Transverse colon (tissue), 4 donors: ENCODE data around the gene MEGF8. TPM values are rescaled to one million over a fixed set of nuclear protein-coding genes. Genes with fewer than 3 reads are reported as not detected.

Experiments
- DNase-seq: peaks from one replicate; pipeline ENCODE4 v3.0.0-alpha.2; 2019
- H3K27ac ChIP-seq, 4 donors: fragments of 200-600 bp; sonication (generic); 2 replicates each; pipeline ENCODE4 v1.5.1; 2016 to 2018; ENCODE audit warnings: inconsistent platforms in 4 of 4
- H3K27me3 ChIP-seq: fragments of 200-600 bp; sonication (generic); 2 replicates; pipeline ENCODE4 v1.5.1; 2017; ENCODE audit warnings: inconsistent platforms
- H3K36me3 ChIP-seq, 4 donors: fragments of 200-600 bp; sonication (generic); 2 replicates each; pipeline ENCODE4 v1.5.1; 2017 to 2019; ENCODE audit warnings: inconsistent platforms in 4 of 4
- H3K4me1 ChIP-seq, 4 donors: fragments of 200-600 bp; sonication (generic); 2 replicates each; pipeline ENCODE4 v1.5.1; 2017 to 2020; ENCODE audit warnings: inconsistent platforms in 4 of 4
- H3K4me3 ChIP-seq, 4 donors: fragments of 200-600 bp; sonication (generic); 1 replicate in 1 of 4; 2 replicates in 3 of 4; pipeline versions ENCODE4 v1.5.1 to v1.6.1; 2017 to 2019; ENCODE audit warnings: inconsistent platforms in 4 of 4
- H3K9me3 ChIP-seq, 2 donors: fragments of 200-600 bp; sonication (generic); 2 replicates each; pipeline ENCODE4 v1.5.1; 2017 to 2019; ENCODE audit warnings: inconsistent platforms in 2 of 2
- EP300 ChIP-seq: sonication (generic); formaldehyde crosslinking; IDR thresholded peaks from one replicate; pipeline ENCODE4 v1.6.1; 2017; ENCODE audit warnings: antibody characterized with exemption, low read depth
- POLR2A ChIP-seq: fragments of 450-650 bp; IDR thresholded peaks from one replicate; pipeline ENCODE4 v1.6.1; 2016; ENCODE audit warnings: antibody characterized with exemption, mild to moderate bottlenecking, moderate library complexity
- POLR2AphosphoS5 ChIP-seq, 3 donors: sonication (generic); formaldehyde crosslinking; IDR thresholded peaks; one replicate each; pipeline ENCODE4 v1.6.1; 2016; ENCODE audit warnings: antibody characterized with exemption in 3 of 3
- WGBS, 2 donors: methylation state at CpG; one replicate each; pipeline ENCODE4 v1.1.5; 2018; ENCODE audit warnings: low coverage in 1 of 2; 5-methylcytosine and 5-hydroxymethylcytosine counted together
- in situ Hi-C, 4 donors: fragments of 200-750 bp; cut with MboI; loops; one replicate each; pipeline versions ENCODE4 v1.15.0 to v1.15.1; 2017; ENCODE audit warnings: low sequenced_read_pairs in 3 of 4, low pct_ligation_motif_present in 1 of 4, low pct_unique_long_range_greater_than_20kb in 1 of 4
- intact Hi-C: fragments of 100-400 bp; cut with DNase I; formaldehyde crosslinking; loops from one replicate; pipeline ENCODE4 v1.15.1; 2023; ENCODE audit warnings: low total_unique reads
- total RNA-seq, 4 donors: library from RNA; depleted of rRNA; stranded (reverse); fragments of >200 nt; gene quantifications; one replicate each; pipeline ENCODE4 v1.1.0, GENCODE V29; 2016
- TF ChIP-seq, protein P1 (sequence below), 5 experiments: fragments of 200-600 bp in 3 of 5; fragments of 450-650 bp in 2 of 5; sonication (generic) in 3 of 5; IDR thresholded peaks; 1 replicate in 2 of 5; 2 replicates in 3 of 5; pipeline ENCODE4 v1.5.1; 2016 to 2017; ENCODE audit warnings: antibody characterized with exemption in 5 of 5, inconsistent platforms in 3 of 5, mild to moderate bottlenecking in 2 of 5, moderate library complexity in 1 of 5

Gene MEGF8
- total RNA-seq, 4 donors from 2014 or later: 15.3 to 40.4 (median 22.8) TPM

DNA sequence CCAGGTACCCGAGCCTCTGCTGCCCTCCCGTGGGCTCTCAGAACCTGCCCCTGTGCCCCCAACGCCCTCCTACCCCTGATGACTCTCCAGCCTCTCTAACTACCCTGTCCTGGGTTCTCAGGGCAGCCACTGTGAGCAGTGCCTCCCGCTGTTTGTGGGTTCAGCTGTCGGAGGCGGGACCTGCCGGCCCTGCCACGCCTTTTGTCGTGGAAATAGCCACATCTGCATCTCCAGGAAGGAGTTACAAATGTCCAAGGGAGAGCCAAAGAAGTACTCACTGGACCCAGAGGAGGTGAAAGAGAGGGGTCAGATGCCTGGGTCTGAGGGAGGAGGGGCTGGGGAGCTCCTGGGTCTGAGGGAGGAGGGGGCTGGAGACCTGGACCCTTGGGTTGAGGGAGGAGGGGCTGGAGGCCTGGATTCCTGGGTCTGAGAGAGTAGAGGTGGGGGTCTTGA, 44.7 kb downstream of the MEGF8 start:
- Histone ChIP-seq H3K36me3 (no peaks in the 10 kb centered on the region), H3K9me3 (no peaks in the 10 kb centered on the region), H3K27me3 (no peaks in the 10 kb centered on the region), H3K27ac (no peak overlapping the region), H3K4me1 (no peaks in the 10 kb centered on the region), H3K4me3 (no peak overlapping the region)
- in situ Hi-C loops (no loop called here), intact Hi-C loops (no loop called here)
- 57 to 74% methylated on average over 8 to 9 of the region's 9 CpGs for WGBS, 2 donors
- no peak for DNase-seq
- TF ChIP-seq, protein P1, sequence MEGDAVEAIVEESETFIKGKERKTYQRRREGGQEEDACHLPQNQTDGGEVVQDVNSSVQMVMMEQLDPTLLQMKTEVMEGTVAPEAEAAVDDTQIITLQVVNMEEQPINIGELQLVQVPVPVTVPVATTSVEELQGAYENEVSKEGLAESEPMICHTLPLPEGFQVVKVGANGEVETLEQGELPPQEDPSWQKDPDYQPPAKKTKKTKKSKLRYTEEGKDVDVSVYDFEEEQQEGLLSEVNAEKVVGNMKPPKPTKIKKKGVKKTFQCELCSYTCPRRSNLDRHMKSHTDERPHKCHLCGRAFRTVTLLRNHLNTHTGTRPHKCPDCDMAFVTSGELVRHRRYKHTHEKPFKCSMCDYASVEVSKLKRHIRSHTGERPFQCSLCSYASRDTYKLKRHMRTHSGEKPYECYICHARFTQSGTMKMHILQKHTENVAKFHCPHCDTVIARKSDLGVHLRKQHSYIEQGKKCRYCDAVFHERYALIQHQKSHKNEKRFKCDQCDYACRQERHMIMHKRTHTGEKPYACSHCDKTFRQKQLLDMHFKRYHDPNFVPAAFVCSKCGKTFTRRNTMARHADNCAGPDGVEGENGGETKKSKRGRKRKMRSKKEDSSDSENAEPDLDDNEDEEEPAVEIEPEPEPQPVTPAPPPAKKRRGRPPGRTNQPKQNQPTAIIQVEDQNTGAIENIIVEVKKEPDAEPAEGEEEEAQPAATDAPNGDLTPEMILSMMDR (IDR thresholded peaks at IDR 0.05): no peak
- no peak for TF ChIP-seq POLR2AphosphoS5 (IDR thresholded peaks at IDR 0.05)
- no peak for TF ChIP-seq POLR2A
- TF ChIP-seq EP300: no peak

DNA sequence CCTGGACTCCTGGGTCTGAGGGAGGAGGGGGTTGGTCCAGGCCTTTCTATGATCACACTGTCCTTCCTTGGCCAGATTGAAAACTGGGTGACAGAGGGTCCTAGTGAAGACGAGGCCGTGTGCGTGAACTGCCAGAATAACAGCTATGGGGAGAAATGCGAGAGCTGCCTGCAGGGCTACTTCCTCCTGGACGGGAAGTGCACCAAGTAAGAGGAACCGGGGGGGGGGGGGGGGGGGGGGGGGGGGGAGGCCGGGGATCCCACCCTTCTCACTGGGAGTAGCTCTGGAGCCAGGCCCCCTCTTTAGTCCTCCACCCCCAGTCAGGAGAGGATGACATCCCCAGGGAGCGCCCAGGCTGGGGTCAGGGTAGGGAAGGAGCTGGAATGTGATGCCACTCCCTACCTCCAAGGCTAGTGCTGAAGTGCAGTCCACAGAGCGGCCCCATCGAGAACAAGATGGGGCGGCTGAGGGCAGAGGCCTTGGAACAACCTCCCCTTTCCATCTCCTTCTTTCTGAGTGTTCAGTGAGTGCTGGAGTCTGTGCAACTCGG, 45.3 kb downstream of the MEGF8 start:
- Histone ChIP-seq H3K4me1 (no peaks in the 10 kb centered on the region), H3K4me3 (no peak overlapping the region), H3K9me3 (no peaks in the 10 kb centered on the region), H3K36me3 (no peaks in the 10 kb centered on the region), H3K27me3 (no peaks in the 10 kb centered on the region), H3K27ac (no peak overlapping the region)
- intact Hi-C loops: no loop called here
- TF ChIP-seq POLR2AphosphoS5 (IDR thresholded peaks at IDR 0.05): no peak
- TF ChIP-seq, protein P1 (IDR thresholded peaks at IDR 0.05): no peak
- TF ChIP-seq POLR2A: no peak
- no peak for TF ChIP-seq EP300
- in situ Hi-C loops: no loop called here
- 84% methylated on average over 11 of the region's 12 CpGs; no CpG with 5 or more reads in 1 of the 2 donors for WGBS, 2 donors
- no peak for DNase-seq

DNA sequence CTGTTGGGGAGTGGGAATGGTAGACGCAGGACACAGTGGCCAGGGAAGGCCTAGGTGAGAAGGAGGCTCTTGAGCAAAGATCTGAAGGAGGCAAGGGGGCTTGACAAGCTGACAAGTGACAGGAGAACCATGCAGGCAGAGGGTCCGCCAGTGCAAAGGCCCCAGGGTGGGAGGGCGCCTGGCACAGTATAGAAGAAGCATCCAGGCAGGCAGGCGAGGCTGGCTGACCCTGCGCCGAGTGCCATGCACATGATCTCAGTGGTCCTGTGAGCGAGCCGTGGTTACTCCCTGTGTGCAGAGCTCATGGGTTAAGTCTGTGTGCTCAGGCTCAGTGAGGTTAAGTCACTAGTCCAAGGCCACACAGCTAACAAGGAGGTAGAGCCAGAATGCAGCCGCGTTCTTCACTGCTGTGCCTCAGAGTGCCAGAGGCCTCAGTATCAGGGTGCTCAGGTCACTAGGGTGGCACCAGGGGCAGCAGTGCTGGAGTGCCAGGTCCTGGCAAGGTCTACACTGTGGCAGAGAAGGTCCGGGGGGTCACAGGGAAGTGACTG, 49.5 kb downstream of the MEGF8 start:
- 89 to 93% methylated on average over 3 to 11 of the region's 11 CpGs for WGBS, 2 donors
- in situ Hi-C loops: no loop called here
- H3K4me1 ChIP-seq: no peaks in the 10 kb centered on the region
- no peak for TF ChIP-seq EP300
- TF ChIP-seq, protein P1 (IDR thresholded peaks at IDR 0.05): no peak
- TF ChIP-seq POLR2A: no peak
- TF ChIP-seq POLR2AphosphoS5 (IDR thresholded peaks at IDR 0.05): no peak
- H3K9me3 ChIP-seq: no peaks in the 10 kb centered on the region
- peaks cover 1% of the 10 kb centered on the region for H3K27me3 ChIP-seq
- H3K4me3 ChIP-seq: no peak overlapping the region
- intact Hi-C loops: no loop called here
- no peak overlapping the region for H3K27ac ChIP-seq
- no peaks in the 10 kb centered on the region for H3K36me3 ChIP-seq
- no peak for DNase-seq

DNA sequence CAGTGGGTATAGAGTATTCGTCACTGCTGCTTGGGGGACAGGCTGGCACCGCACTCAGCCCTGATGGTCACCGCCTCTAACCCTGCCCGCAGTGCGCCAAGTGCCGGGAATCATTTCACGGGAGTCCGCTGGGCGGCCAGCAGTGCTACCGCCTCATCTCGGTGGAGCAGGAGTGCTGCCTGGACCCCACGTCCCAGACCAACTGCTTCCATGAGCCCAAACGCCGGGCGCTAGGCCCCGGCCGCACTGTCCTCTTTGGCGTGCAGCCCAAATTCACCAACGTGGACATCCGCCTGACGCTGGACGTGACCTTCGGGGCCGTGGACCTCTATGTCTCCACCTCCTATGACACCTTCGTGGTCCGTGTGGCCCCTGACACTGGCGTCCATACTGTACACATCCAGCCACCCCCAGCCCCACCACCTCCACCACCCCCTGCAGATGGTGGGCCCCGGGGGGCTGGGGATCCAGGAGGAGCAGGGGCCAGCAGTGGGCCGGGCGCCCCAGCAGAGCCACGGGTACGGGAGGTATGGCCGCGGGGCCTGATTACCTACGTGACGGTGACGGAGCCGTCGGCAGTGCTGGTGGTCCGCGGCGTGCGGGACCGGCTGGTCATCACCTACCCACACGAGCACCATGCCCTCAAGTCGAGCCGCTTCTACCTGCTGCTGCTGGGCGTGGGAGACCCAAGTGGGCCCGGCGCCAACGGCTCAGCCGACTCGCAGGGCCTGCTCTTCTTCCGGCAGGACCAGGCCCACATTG, 50.2 kb downstream of the MEGF8 start:
- Histone ChIP-seq H3K27ac (no peak overlapping the region), H3K27me3 (peaks cover 8% of the 10 kb centered on the region), H3K36me3 (no peaks in the 10 kb centered on the region), H3K4me1 (no peaks in the 10 kb centered on the region), H3K4me3 (no peak overlapping the region), H3K9me3 (no peaks in the 10 kb centered on the region)
- no peak for DNase-seq
- in situ Hi-C loops (no loop called here), intact Hi-C loops (no loop called here)
- WGBS, 2 donors: 92 to 94% methylated on average over 10 to 52 of the region's 54 CpGs
- no peak for TF ChIP-seq POLR2A
